GM23338 (cell line): ENCODE data around the gene RAB31.

ENCODE experiments used
- CREB1 ChIP-seq: fragments of 250-450 bp; sonication (Bioruptor Pico); IDR thresholded peaks from 2 replicates; pipeline ENCODE4 v1.5.0; 2020; ENCODE audit warnings: low read depth, mild to moderate bottlenecking, moderate library complexity
- CTCF ChIP-seq, 2 experiments: fragments of 200-600 bp in 1 of 2; sonication (generic) in 1 of 2; conservative IDR thresholded peaks; 2 replicates each; pipeline versions ENCODE4 v1.5.1 to v1.6.1; 2016 to 2017; ENCODE audit warnings: antibody characterized with exemption in 2 of 2, low read depth in 2 of 2, mild to moderate bottlenecking in 2 of 2, moderate library complexity in 1 of 2
- ETS1 ChIP-seq: IDR thresholded peaks from 2 replicates; pipeline ENCODE4 v1.6.1; 2016; ENCODE audit warnings: antibody characterized with exemption
- EZH2 ChIP-seq: fragments of 200-600 bp; sonication (generic); IDR thresholded peaks from one replicate; pipeline ENCODE4 v1.8.0; 2017; ENCODE audit warnings: antibody characterized with exemption, mild to moderate bottlenecking, low read depth; ENCODE audit not compliant: unreplicated experiment
- EZH2phosphoT487 ChIP-seq: fragments of 200-600 bp; sonication (generic); IDR thresholded peaks from one replicate; pipeline ENCODE4 v1.8.1; 2018; ENCODE audit warnings: antibody characterized with exemption; ENCODE audit not compliant: unreplicated experiment
- JUNB ChIP-seq: IDR thresholded peaks from one replicate; pipeline ENCODE4 v1.6.1; 2016; ENCODE audit warnings: antibody characterized with exemption; ENCODE audit not compliant: unreplicated experiment
- POLR2AphosphoS5 ChIP-seq: IDR thresholded peaks from 2 replicates; pipeline ENCODE4 v1.6.1; 2016; ENCODE audit warnings: antibody characterized with exemption, low read depth
- REST ChIP-seq: IDR thresholded peaks from one replicate; pipeline ENCODE4 v1.6.1; 2018; ENCODE audit warnings: antibody characterized with exemption; ENCODE audit not compliant: unreplicated experiment
- STAT1 ChIP-seq: IDR thresholded peaks from one replicate; pipeline ENCODE4 v1.6.1; 2016; ENCODE audit warnings: antibody characterized with exemption; ENCODE audit not compliant: unreplicated experiment

GRCh38 chr18:9859232-9859631 lies 151.1 kb downstream of the RAB31 start:
- TF ChIP-seq CTCF (conservative IDR thresholded peaks at IDR 0.05; ENCODE audit: low read depth in 2 of 2) (peak; percentile 40 to 46; a peak in 3 of 4 replicates), POLR2AphosphoS5 (no peak), EZH2 (no peak), CREB1 (CRISPR knock-in tag) (no peak), EZH2phosphoT487 (no peak), REST (no peak), ETS1 (no peak), STAT1 (no peak), JUNB (no peak)
